OCI-LY1 (cell line): Measurements from ENCODE around the gene LRRC40.

Experiments
- EZH2 ChIP-seq: fragments of 200-600 bp; sonication (generic), shearing (Covaris generic); IDR thresholded peaks from 2 replicates; pipeline ENCODE4 v1.8.0; 2017; ENCODE audit warnings: borderline replicate concordance, mixed run types, mild to moderate bottlenecking, antibody characterized with exemption, low read length, moderate library complexity, mixed read lengths
- TF ChIP-seq, protein P1 (sequence below): fragments of 200-600 bp; sonication (generic), shearing (Covaris generic); IDR thresholded peaks from 2 replicates; pipeline ENCODE4 v1.5.1; 2017; ENCODE audit warnings: mild to moderate bottlenecking, antibody characterized with exemption, low read length, moderate library complexity, mixed read lengths

DNA sequence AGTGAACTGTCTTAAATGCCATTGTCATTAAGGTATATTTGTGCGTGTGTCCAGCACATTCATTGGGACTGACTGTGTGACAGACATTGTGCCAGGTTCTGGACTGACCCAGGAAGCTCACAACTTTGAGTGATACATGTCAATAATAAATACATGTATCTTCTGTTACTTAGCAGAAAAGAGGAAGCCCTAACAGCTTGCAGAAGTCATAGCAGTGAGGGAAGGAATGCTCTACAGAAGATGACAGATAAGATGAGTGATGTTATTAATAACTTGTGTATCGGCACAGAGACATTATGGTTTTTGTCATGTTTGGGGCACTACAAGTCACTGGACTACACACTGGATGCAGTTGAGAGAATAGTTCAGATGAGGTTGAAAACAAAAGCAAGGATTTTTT, 14.6 kb upstream of the LRRC40 start:
- TF ChIP-seq, protein P1, sequence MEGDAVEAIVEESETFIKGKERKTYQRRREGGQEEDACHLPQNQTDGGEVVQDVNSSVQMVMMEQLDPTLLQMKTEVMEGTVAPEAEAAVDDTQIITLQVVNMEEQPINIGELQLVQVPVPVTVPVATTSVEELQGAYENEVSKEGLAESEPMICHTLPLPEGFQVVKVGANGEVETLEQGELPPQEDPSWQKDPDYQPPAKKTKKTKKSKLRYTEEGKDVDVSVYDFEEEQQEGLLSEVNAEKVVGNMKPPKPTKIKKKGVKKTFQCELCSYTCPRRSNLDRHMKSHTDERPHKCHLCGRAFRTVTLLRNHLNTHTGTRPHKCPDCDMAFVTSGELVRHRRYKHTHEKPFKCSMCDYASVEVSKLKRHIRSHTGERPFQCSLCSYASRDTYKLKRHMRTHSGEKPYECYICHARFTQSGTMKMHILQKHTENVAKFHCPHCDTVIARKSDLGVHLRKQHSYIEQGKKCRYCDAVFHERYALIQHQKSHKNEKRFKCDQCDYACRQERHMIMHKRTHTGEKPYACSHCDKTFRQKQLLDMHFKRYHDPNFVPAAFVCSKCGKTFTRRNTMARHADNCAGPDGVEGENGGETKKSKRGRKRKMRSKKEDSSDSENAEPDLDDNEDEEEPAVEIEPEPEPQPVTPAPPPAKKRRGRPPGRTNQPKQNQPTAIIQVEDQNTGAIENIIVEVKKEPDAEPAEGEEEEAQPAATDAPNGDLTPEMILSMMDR, result no peak
- no peak for TF ChIP-seq EZH2
